Adrenal gland (tissue), 5 donors: ENCODE measurements around the gene MRPL9.

Experiments
- CTCF ChIP-seq, 6 experiments: fragments of 450-650 bp in 4 of 6; fragments of 200-600 bp in 2 of 6; sonication (generic) in 1 of 6; IDR thresholded peaks; 1 replicate in 5 of 6; 2 replicates in 1 of 6; pipeline versions ENCODE4 v1.5.1 to v1.8.0; 2016 to 2021; ENCODE audit warnings: antibody characterized with exemption in 6 of 6, mild to moderate bottlenecking in 2 of 6, moderate library complexity in 1 of 6
- POLR2A ChIP-seq, 2 donors: fragments of 450-650 bp; IDR thresholded peaks; one replicate each; pipeline ENCODE4 v1.6.1; 2017; ENCODE audit warnings: antibody characterized with exemption in 2 of 2, mild to moderate bottlenecking in 2 of 2, moderate library complexity in 1 of 2
- donor health status: DM: no; HTN: no; CAD: no.

- TF ChIP-seq CTCF (IDR thresholded peaks at IDR 0.05), result no peak
- no peak for TF ChIP-seq POLR2A (IDR thresholded peaks at IDR 0.05)
Measured at GRCh38 chr1:151756291-151756690, 7.0 kb downstream of the MRPL9 start.
